HepG2 (cell line): Measurements from ENCODE around the gene SEC62. TPM values are rescaled to one million over a fixed set of nuclear protein-coding genes. Genes with fewer than 3 reads are reported as not detected.
A peak's percentile ranks its signal among the peaks of the same experiment; 100 is the strongest.

ENCODE experiments used
- ATF3 ChIP-seq: sonication (generic); formaldehyde crosslinking; IDR thresholded peaks from 2 replicates; pipeline ENCODE4 v1.4.0; 2020; ENCODE audit warnings: missing genetic modification reagents
- ATF6 ChIP-seq: sonication (generic); formaldehyde crosslinking; conservative IDR thresholded peaks from 2 replicates; pipeline ENCODE4 v1.4.0; 2020; ENCODE audit warnings: missing genetic modification reagents
- DMAP1 ChIP-seq: IDR thresholded peaks from 2 replicates; pipeline ENCODE4 v1.6.1; 2016
- DNMT3B ChIP-seq: conservative IDR thresholded peaks from 2 replicates; pipeline ENCODE4 v1.6.1; 2016; ENCODE audit warnings: missing biosample characterization, control low read depth
- ELK4 ChIP-seq: sonication (generic); formaldehyde crosslinking; IDR thresholded peaks from 2 replicates; pipeline ENCODE4 v1.9.0; 2021; ENCODE audit warnings: missing genetic modification reagents, borderline replicate concordance
- HDAC2 ChIP-seq: sonication (generic); formaldehyde crosslinking; IDR thresholded peaks from 2 replicates; pipeline ENCODE4 v1.4.0; 2020; ENCODE audit warnings: missing genetic modification reagents
- HOXA3 ChIP-seq: sonication (generic); formaldehyde crosslinking; IDR thresholded peaks from 2 replicates; pipeline ENCODE4 v1.5.0; 2020; ENCODE audit warnings: missing genetic modification reagents
- JUND ChIP-seq: sonication (generic); formaldehyde crosslinking; IDR thresholded peaks from 2 replicates; pipeline ENCODE4 v1.8.0; 2022; ENCODE audit warnings: mild to moderate bottlenecking, missing genetic modification reagents
- NR2C2 ChIP-seq: sonication (generic); formaldehyde crosslinking; IDR thresholded peaks from 2 replicates; pipeline ENCODE4 v1.4.0; 2020; ENCODE audit warnings: missing genetic modification reagents, mild to moderate bottlenecking, moderate library complexity, borderline replicate concordance
- PAX8 ChIP-seq: sonication (generic); formaldehyde crosslinking; IDR thresholded peaks from 2 replicates; pipeline ENCODE4 v1.8.0; 2022; ENCODE audit warnings: mild to moderate bottlenecking, missing genetic modification reagents, borderline replicate concordance
- RFX1 ChIP-seq: fragments of 450-650 bp; IDR thresholded peaks from 2 replicates; pipeline ENCODE4 v1.6.1; 2017
- SKI ChIP-seq: fragments of 450-650 bp; IDR thresholded peaks from one replicate; pipeline ENCODE4 v1.6.1; 2018; ENCODE audit warnings: mild to moderate bottlenecking; ENCODE audit not compliant: partially characterized antibody
- SP5 ChIP-seq: IDR thresholded peaks from 2 replicates; pipeline ENCODE4 v1.6.1; 2016; ENCODE audit warnings: low read depth, borderline replicate concordance
- SRF ChIP-seq: IDR thresholded peaks from 2 replicates; pipeline ENCODE4 v1.6.1; 2011; ENCODE audit warnings: mild to moderate bottlenecking, low read depth, low read length, moderate library complexity
- STAG1 ChIP-seq: sonication (generic); formaldehyde crosslinking; IDR thresholded peaks from 2 replicates; pipeline ENCODE4 v1.4.0; 2020; ENCODE audit warnings: missing genetic modification reagents
- TRIM24 ChIP-seq: sonication (generic); formaldehyde crosslinking; IDR thresholded peaks from 2 replicates; pipeline ENCODE4 v1.8.0; 2022; ENCODE audit warnings: mild to moderate bottlenecking, missing genetic modification reagents
- U2AF1 ChIP-seq: fragments of 200-400 bp; formaldehyde crosslinking; optimal IDR thresholded peaks from 2 replicates; pipeline ENCODE3; 2017; ENCODE audit warnings: mild to moderate bottlenecking, low read depth, low read length
- XRCC5 ChIP-seq: fragments of 200-400 bp; formaldehyde crosslinking; optimal IDR thresholded peaks from 2 replicates; pipeline ENCODE3; 2017; ENCODE audit warnings: mild to moderate bottlenecking, low read length
- ZNF10 ChIP-seq: sonication (generic); formaldehyde crosslinking; IDR thresholded peaks from 2 replicates; pipeline ENCODE4 v1.4.0; 2020; ENCODE audit warnings: mild to moderate bottlenecking, low read depth, missing genetic modification reagents, borderline replicate concordance
- ZNF292 ChIP-seq: sonication (generic); formaldehyde crosslinking; IDR thresholded peaks from 2 replicates; pipeline ENCODE4 v1.8.1; 2022; ENCODE audit warnings: mild to moderate bottlenecking, low read depth, missing genetic modification reagents, borderline replicate concordance
- ZNF550 ChIP-seq: sonication (generic); formaldehyde crosslinking; IDR thresholded peaks from 2 replicates; pipeline ENCODE4 v1.4.0; 2020; ENCODE audit warnings: mild to moderate bottlenecking, missing genetic modification reagents, borderline replicate concordance
- ZNF841 ChIP-seq: sonication (generic); formaldehyde crosslinking; IDR thresholded peaks from 2 replicates; pipeline ENCODE4 v1.8.1; 2023; ENCODE audit warnings: missing genetic modification reagents, borderline replicate concordance
- ZSCAN9 ChIP-seq: IDR thresholded peaks from 2 replicates; pipeline ENCODE4 v1.6.1; 2016; ENCODE audit warnings: borderline replicate concordance
- polyA plus RNA-seq, 8 experiments: library from polyadenylated mRNA; depleted of rRNA in 3 of 8; stranded (reverse) in 7 of 8; unstranded in 1 of 8; fragments of >200 nt; fragmentation: Illumina TruSeq in 4 of 8; extraction: Trizol in 4 of 8; gene quantifications; 2 replicates each; pipeline versions ENCODE4 v1.2.1 to v1.2.3, GENCODE V29; 2011 to 2016; ENCODE audit warnings: low read depth in 4 of 8, missing spikeins in 1 of 8, mixed read lengths in 1 of 8; ENCODE audit not compliant: insufficient read depth in 1 of 8
- total RNA-seq, 5 experiments: library from RNA; depleted of rRNA; stranded (reverse); fragments of >200 nt; fragmentation: Illumina TruSeq; extraction: Trizol; gene quantifications; 2 replicates each; pipeline ENCODE4 v1.2.3, GENCODE V29; 2016; ENCODE audit warnings: low read depth in 1 of 5
- TF ChIP-seq, protein P1 (sequence below): sonication (generic); formaldehyde crosslinking; IDR thresholded peaks from 2 replicates; pipeline ENCODE4 v1.8.0; 2022; ENCODE audit warnings: mild to moderate bottlenecking, missing genetic modification reagents

The SEC62 gene
- total and polyA plus RNA-seq, 2 of the 13 experiments (the other 11 are each of a cell fraction or from before 2014, with no cell fraction given): 54.0 to 68.7 TPM

GRCh38 chr3:170003881-170004356 lies 37.3 kb downstream of the SEC62 start (continued):
- TF ChIP-seq JUND (CRISPR knock-in tag): no peak
- no peak for TF ChIP-seq DMAP1
- TF ChIP-seq ZNF841 (CRISPR knock-in tag): no peak
- no peak; the same call in 1 of the 2 replicates for TF ChIP-seq STAG1 (CRISPR knock-in tag)
- peak; percentile 54; the same call in 1 of the 2 replicates for TF ChIP-seq HOXA3 (CRISPR knock-in tag)
- no peak for TF ChIP-seq ELK4 (CRISPR knock-in tag)
- no peak for TF ChIP-seq PAX8 (CRISPR knock-in tag)
- TF ChIP-seq U2AF1: no peak
- TF ChIP-seq ZNF550: no peak
- TF ChIP-seq ZNF10 (CRISPR knock-in tag): no peak
- TF ChIP-seq ATF6 (CRISPR knock-in tag): no peak
- 0 out of 2 replicates have a peak, but pooled peaks have one; percentile 39 for TF ChIP-seq ZNF292
- peak; percentile 84 for TF ChIP-seq ZSCAN9 (CRISPR knock-in tag)
- TF ChIP-seq TRIM24 (CRISPR knock-in tag): no peak
- no peak for TF ChIP-seq ATF3 (CRISPR knock-in tag)
- no peak for TF ChIP-seq NR2C2 (CRISPR knock-in tag)
- peak; percentile 85 for TF ChIP-seq HDAC2 (CRISPR knock-in tag)
- TF ChIP-seq DNMT3B (CRISPR knock-in tag): no peak
- no peak for TF ChIP-seq RFX1
- 0 out of 2 replicates have a peak, but pooled peaks have one; percentile 30 for TF ChIP-seq SP5
- peak; percentile 25 for TF ChIP-seq XRCC5
- TF ChIP-seq, protein P1, sequence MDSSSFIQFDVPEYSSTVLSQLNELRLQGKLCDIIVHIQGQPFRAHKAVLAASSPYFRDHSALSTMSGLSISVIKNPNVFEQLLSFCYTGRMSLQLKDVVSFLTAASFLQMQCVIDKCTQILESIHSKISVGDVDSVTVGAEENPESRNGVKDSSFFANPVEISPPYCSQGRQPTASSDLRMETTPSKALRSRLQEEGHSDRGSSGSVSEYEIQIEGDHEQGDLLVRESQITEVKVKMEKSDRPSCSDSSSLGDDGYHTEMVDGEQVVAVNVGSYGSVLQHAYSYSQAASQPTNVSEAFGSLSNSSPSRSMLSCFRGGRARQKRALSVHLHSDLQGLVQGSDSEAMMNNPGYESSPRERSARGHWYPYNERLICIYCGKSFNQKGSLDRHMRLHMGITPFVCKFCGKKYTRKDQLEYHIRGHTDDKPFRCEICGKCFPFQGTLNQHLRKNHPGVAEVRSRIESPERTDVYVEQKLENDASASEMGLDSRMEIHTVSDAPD (CRISPR knock-in tag): no peak
- no peak for TF ChIP-seq SKI
- TF ChIP-seq SRF: no peak
